NT2/D1 (cell line): ENCODE measurements around the gene DLK1.

Source experiments
- SUZ12 ChIP-seq: IDR thresholded peaks from 2 replicates; pipeline ENCODE4 v1.6.1; 2011; ENCODE audit not compliant: insufficient read length, insufficient read depth; ENCODE audit errors: extremely low read depth
- YY1 ChIP-seq: IDR thresholded peaks from 2 replicates; pipeline ENCODE4 v1.6.1; 2011; ENCODE audit not compliant: insufficient read length, insufficient read depth

DNA sequence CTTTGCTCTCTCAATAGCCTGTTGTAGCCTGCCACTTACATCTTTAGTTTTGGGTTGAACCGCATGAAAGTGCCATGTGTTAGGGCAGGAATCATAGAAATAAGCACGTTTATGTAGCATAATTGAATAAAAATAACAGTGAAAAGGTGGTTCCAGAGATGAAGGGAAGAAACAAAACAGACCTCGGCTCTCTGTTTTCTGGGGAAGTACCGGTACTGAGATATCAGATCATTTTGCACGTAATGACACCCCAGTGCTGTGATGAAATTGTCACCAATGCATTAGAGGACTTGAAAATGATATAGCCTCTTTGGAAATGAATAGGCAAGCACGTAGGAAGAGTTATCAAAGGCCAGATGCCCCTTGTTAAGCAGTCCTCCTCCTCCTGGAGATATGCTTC is 42.5 kb upstream of the DLK1 start:
- no peak for TF ChIP-seq SUZ12
- no peak for TF ChIP-seq YY1
